Stimulated activated CD4-positive, alpha-beta T cell treated with anti-CD3 and anti-CD28 coated beads, Interleukin-1b, Interleukin-23, amount 100 ng/mL, for 1 hour (primary cell): Measurements from ENCODE around the gene STBD1.
"Not testable (repeated sequence)": the region's sequence is repeated elsewhere in the genome, so short reads cannot be mapped to it uniquely, and the experiment has no call there.

Experiments
- DNase-seq, 2 donors: peaks; one replicate each; pipeline ENCODE4 v3.0.0-alpha.2; 2020; ENCODE audit warnings: low read depth in 2 of 2

Gene STBD1

DNA sequence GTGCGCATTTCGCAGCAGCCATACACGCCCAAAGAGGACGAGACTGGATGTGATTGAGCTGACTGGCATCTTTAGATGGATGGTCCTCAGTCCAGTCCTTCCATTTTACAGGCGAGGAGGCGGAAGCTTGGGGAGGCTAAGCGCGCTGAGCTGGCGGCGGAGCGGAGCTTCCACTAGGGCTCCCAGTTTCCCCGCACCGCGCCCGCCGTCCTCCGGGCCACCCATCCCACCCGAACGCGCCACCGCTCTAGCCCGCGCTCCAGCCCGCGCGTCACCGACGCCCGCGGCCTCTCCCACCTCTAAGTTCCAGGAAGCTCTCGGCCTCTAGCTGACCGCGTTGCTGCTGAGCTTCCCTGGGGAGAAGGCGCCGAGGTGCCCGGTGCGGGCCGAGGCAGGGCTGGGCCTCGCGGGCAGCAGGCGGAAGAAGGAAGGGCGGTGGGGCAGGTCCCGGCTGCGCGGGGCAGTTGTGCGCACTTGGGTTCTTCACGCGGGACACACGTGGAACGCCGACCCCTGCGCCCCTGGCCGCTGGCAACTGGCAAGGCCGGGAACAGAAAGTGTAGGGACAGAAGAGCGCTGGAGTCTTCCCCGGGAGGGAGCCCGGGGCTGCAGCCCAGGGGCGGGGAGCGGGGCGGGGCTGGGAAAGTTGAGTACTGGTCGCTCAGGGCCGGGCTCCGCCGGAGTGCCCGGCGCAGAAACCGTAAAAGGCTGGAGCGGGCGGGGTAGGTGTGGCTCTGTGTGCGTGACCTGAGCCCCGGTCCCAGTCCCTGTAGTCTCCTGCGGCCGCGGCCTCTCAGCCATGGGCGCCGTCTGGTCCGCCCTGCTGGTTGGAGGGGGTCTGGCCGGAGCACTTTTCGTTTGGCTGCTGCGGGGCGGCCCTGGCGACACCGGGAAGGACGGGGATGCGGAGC, at the start of gene STBD1:
Gene STBD1 (plus strand): TSS at position 763 of the 911 bp plus-strand sequence. CDS start 37 bp downstream, at position 800.
- DNase-seq, result no peak

DNA sequence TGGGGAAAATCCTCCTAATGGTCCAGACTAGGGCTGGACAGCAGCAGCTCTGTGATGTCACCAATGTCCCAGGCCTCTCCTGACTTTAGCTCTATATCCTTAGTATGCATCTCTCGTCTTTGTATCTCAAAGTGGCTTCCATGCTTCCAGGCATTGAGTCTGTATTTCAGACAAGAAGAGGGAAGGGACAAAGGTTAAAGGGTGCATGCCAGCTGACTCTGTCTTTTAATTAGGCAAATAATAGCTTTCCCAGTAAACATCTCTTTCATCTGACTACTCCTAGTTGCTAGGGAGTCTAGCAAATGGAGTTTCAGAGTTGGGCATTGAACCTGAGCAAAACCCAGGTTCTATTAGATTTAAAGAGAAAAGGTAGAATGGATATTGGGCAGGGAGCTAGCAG, 49.6 kb upstream of the STBD1 start:
- no peak for DNase-seq

- DNase-seq, result no peak
Observed at GRCh38 chr4:76257824-76258223, 48.7 kb upstream of the STBD1 start.

- no peak for DNase-seq
Observed at GRCh38 chr4:76260571-76260970, 46.0 kb upstream of the STBD1 start.

GRCh38 chr4:76265631-76266218, 40.8 kb upstream of the STBD1 start:
- DNase-seq, result no peak

GRCh38 chr4:76266627-76267026, 39.9 kb upstream of the STBD1 start:
- DNase-seq, result no peak

DNA sequence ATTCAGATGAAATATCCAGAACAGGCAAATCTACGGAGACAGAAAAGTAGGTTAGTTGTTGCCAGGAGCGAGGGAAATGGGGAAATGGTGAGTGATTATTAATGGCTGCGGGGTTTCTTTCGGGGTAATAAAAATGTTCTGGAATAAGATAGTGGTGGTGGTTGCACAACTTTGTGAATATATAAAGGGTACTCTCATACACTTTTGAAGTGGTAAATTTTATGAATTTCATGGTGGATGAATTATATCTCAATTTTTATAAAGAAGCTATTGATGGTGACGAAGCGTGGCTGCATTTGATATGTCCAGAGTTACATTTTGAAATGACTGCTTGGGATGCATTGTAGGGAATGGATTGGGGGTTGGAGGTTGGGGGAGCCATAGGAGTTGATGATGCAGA, 38.7 kb upstream of the STBD1 start:
- DNase-seq, result no peak

- no peak for DNase-seq
Observed at GRCh38 chr4:76270244-76271175, 36.0 kb upstream of the STBD1 start.

- no peak for DNase-seq
Observed at GRCh38 chr4:76271248-76271647, 35.3 kb upstream of the STBD1 start.

- no peak for DNase-seq
Observed at GRCh38 chr4:76272073-76272472, 34.5 kb upstream of the STBD1 start.

- DNase-seq, result no peak
Observed at GRCh38 chr4:76272582-76272981, 34.0 kb upstream of the STBD1 start.

DNA sequence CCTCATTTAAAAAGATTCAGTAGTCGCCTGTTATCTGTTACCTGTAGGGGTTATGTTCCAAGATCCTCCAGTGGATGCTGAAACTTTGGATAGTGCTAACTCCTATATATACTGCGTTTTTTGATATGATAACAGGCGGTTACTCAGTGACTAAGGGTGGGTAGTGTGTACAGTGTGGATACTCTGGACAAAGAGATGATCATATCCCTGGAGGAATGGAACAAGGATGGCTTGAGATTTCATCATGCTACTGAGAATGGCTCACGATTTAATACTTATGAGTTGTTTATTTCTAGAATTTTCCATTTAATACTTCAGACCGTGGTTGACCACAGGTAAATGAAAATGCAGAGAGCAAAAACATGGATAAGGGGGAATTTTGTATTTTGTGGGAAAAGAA, 33.5 kb upstream of the STBD1 start:
- DNase-seq, result no peak

DNA sequence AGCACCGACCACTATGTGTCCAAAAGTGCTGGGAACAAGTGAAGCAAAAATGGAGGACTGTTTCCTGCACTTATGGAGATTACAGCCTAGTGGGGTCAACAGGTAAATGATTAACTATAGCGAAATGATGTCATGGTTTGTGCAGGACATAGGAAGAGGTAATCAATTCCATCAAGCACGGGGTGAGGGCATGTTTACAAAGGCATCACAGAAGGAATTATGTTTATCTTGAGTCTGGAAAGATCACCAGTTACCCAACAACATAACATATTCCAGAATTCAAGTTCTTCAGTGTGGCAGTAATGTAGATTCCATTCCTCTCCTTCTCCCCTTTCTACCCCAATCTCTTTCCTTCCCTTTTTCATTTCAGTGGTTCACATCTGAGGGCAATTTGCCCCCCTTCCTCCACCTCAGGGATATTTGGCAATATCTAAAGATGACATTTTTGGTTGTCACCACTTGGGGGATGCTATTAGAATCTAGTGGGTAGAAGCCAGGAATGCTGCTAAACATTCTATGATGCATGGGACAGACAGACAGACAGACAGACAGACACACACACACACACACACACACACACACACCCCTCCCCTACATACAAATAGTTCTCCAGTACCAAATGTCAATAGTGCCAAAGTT, 30.9 kb upstream of the STBD1 start:
- no peak for DNase-seq

DNA sequence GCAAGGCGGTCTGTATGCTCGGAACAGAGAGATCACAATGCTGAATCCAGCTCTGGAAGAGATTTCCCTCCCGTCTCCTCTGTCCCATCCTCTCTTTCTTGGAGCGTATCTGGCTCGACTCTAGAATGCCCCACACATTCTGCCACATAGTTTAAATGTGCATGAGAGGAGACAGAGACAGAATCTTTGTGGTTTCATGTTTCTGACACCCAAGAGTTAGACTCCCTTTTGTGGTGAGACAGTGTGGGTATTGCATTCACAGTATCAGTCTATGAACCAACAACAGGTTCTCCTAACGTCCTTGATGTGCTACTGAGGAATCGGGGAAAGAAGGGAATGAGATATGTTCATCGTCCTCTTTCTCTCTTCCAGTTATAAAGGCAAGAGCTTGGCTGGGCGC, 29.7 kb upstream of the STBD1 start:
- DNase-seq, result no peak

DNA sequence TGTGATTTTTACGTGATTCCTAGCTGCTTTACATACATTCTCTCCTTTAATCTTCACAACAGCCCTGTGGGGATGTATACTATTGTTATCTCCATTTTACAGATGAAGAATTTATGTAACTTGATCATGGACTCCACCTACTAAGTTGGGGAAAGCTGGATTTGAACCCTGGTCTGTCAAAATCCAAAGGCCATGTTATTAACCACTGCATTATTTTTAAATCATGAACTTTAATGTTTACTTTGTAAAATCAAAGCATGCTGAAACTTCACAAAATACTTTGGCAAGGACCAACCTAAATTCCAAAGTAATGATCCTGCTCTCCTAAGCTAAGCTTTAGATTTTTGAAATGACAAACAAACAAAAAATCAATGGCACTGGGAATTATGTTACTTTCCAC, 28.9 kb upstream of the STBD1 start:
- DNase-seq, result no peak

DNA sequence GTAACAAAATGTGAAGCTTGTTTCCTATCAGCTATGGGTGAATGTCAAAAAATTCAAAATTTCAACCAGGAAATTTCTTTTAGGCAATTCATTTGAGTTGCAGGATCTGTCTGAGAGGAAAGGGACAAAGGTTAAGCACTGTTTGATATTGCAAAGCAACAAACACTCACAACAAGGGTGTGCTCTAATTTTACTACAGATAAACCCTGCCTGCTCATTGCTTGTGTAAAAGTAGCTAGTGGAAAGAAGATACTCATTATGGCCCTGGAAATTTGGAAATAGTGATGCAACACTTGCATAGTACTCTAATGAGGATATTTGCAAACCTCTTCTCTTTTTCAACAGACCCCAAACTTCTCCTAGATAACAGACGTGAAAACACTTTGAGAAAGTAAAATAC, 27.9 kb upstream of the STBD1 start:
- no peak for DNase-seq

DNA sequence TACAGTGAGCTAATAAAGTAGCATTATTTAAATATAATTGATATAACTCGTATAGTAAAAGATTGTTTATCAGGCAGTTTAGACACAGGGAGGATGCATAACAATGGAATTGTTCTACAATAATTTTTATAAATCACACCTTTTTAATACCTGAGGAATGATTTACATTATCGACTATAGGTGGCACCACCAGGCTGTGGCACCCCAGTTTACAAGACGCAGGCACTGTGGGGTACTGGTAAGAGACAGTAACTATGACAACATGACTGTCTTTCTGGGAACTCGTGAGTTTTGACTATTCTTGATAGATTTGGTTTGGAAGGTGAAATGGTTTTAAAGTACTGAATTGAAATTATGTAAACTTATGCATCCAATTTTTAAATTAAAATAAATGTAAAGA, 27.1 kb upstream of the STBD1 start:
- no peak for DNase-seq

- no peak for DNase-seq
Observed at GRCh38 chr4:76280488-76281441, 25.8 kb upstream of the STBD1 start.

DNA sequence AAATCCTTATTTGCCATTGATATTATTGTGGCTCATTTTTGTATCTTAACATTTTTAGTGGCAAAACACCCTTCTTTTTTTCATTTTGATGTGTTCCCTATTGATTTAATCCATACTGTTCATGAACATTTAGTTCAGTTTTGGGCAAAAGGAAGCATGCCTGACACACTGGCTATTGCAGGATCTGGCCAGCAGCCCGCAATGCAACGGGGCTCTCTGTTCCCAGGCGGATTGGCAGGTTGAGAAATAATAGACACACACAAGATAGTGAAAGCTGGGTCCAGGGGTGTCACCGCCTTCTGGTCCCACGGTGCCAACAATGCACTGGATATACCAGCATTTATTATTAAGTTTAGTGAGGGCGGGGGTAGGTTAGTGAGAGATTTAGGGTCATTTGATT, 24.9 kb upstream of the STBD1 start:
- not testable (repeated sequence) for DNase-seq

GRCh38 chr4:76282941-76283689, 23.4 kb upstream of the STBD1 start:
- no peak for DNase-seq
